ENCODE measurements around the gene MTMR2.

- no peak for TF ChIP-seq CTCF (IDR thresholded peaks at IDR 0.05)
- TF ChIP-seq POLR2A (IDR thresholded peaks at IDR 0.05), result no peak
These were observed 73.8 kb downstream of the MTMR2 start for GRCh38 chr11:95850137-95850536.
